H9 (cell line): ENCODE measurements around the gene P3H2. TPM values are rescaled to one million over a fixed set of nuclear protein-coding genes. Genes with fewer than 3 reads are reported as not detected.
A peak's percentile ranks its signal among the peaks of the same experiment; 100 is the strongest.

Source experiments
- DNase-seq: peaks from one replicate; pipeline ENCODE4 v3.0.0-alpha.2; 2017
- H2AFZ ChIP-seq: one replicate; pipeline ENCODE4 v1.6.1; 2013; ENCODE audit warnings: mild to moderate bottlenecking, low read length, control low read depth, moderate library complexity
- H2AK5ac ChIP-seq: 2 replicates; pipeline ENCODE4 v1.6.1; 2013; ENCODE audit warnings: low read length, control low read depth, mixed read lengths; ENCODE audit not compliant: insufficient read length
- H2BK120ac ChIP-seq: one replicate; pipeline ENCODE4 v1.6.1; 2013; ENCODE audit warnings: low read depth, mild to moderate bottlenecking, low read length, control low read depth, inconsistent platforms; ENCODE audit not compliant: poor library complexity, severe bottlenecking
- H2BK12ac ChIP-seq: 2 replicates; pipeline ENCODE4 v1.6.1; 2013; ENCODE audit warnings: low read length, control low read depth, mixed read lengths, low read depth; ENCODE audit not compliant: insufficient read length
- H2BK15ac ChIP-seq: 2 replicates; pipeline ENCODE4 v1.6.1; 2013; ENCODE audit warnings: low read depth, low read length, control low read depth
- H2BK20ac ChIP-seq: one replicate; pipeline ENCODE4 v1.6.1; 2013; ENCODE audit warnings: low read depth, mild to moderate bottlenecking, low read length, control low read depth, inconsistent platforms; ENCODE audit not compliant: poor library complexity, severe bottlenecking
- H2BK5ac ChIP-seq: 2 replicates; pipeline ENCODE4 v1.6.1; 2013; ENCODE audit warnings: low read length, control low read depth, mixed read lengths; ENCODE audit not compliant: insufficient read length
- H3K14ac ChIP-seq: 2 replicates; pipeline ENCODE4 v1.6.1; 2013; ENCODE audit warnings: low read length, control low read depth; ENCODE audit not compliant: insufficient read depth
- H3K18ac ChIP-seq: 2 replicates; pipeline ENCODE4 v1.6.1; 2013; ENCODE audit warnings: low read depth, mild to moderate bottlenecking, mixed read lengths, low read length, control low read depth; ENCODE audit not compliant: insufficient read length
- H3K23ac ChIP-seq: 2 replicates; pipeline ENCODE4 v1.6.1; 2013; ENCODE audit warnings: low read length, control low read depth, mixed read lengths, low read depth; ENCODE audit not compliant: insufficient read length
- H3K23me2 ChIP-seq: 2 replicates; pipeline ENCODE4 v1.6.1; 2013; ENCODE audit warnings: low read depth, mild to moderate bottlenecking, mixed read lengths, low read length, control low read depth; ENCODE audit not compliant: insufficient read length, poor library complexity, severe bottlenecking
- H3K27ac ChIP-seq: 2 replicates; pipeline ENCODE4 v1.5.1; 2013; ENCODE audit warnings: low read length, control low read depth, mixed read lengths, low read depth; ENCODE audit not compliant: insufficient read length
- H3K27me3 ChIP-seq: 2 replicates; pipeline ENCODE4 v1.6.1; 2013; ENCODE audit warnings: low read length, control low read depth, inconsistent platforms; ENCODE audit not compliant: insufficient read depth
- H3K4ac ChIP-seq: 2 replicates; pipeline ENCODE4 v1.6.1; 2013; ENCODE audit warnings: low read depth, mild to moderate bottlenecking, control low read depth, inconsistent platforms, low read length, moderate library complexity
- H3K4me1 ChIP-seq: 2 replicates; pipeline ENCODE4 v1.6.1; 2013; ENCODE audit warnings: low read length, control low read depth, inconsistent platforms; ENCODE audit not compliant: insufficient read depth
- H3K4me2 ChIP-seq: 2 replicates; pipeline ENCODE4 v1.6.1; 2013; ENCODE audit warnings: low read length, control low read depth, mixed read lengths; ENCODE audit not compliant: insufficient read length, insufficient read depth
- H3K56ac ChIP-seq: 2 replicates; pipeline ENCODE4 v1.6.1; 2013; ENCODE audit warnings: low read depth, mild to moderate bottlenecking, mixed read lengths, low read length, control low read depth; ENCODE audit not compliant: insufficient read length
- H3K79me1 ChIP-seq: 2 replicates; pipeline ENCODE4 v1.6.1; 2013; ENCODE audit warnings: low read depth, mild to moderate bottlenecking, moderate library complexity, low read length, control low read depth, inconsistent platforms; ENCODE audit not compliant: insufficient read depth, poor library complexity, severe bottlenecking
- H3K79me2 ChIP-seq: 2 replicates; pipeline ENCODE4 v1.6.1; 2013; ENCODE audit warnings: low read length, control low read depth, inconsistent platforms; ENCODE audit not compliant: insufficient read depth
- H3K9ac ChIP-seq: 2 replicates; pipeline ENCODE4 v1.6.1; 2013; ENCODE audit warnings: low read length, control low read depth, mixed read lengths; ENCODE audit not compliant: insufficient read length; ENCODE audit errors: extremely low read depth
- H3K9me3 ChIP-seq: one replicate; pipeline ENCODE4 v1.6.1; 2013; ENCODE audit warnings: low read depth, low read length, inconsistent platforms; ENCODE audit not compliant: control insufficient read depth
- H3T11ph ChIP-seq: one replicate; pipeline ENCODE4 v1.6.1; 2013; ENCODE audit warnings: mild to moderate bottlenecking, low read length, control low read depth, inconsistent platforms
- H4K20me1 ChIP-seq: one replicate; pipeline ENCODE4 v1.6.1; 2013; ENCODE audit not compliant: control insufficient read depth, insufficient read length, insufficient read depth
- H4K5ac ChIP-seq: 2 replicates; pipeline ENCODE4 v1.6.1; 2013; ENCODE audit warnings: low read depth, mild to moderate bottlenecking, mixed read lengths, low read length, control low read depth; ENCODE audit not compliant: insufficient read length
- H4K8ac ChIP-seq: replicated peaks from 2 replicates; pipeline ENCODE4 v1.6.1; 2013; ENCODE audit warnings: low read length, control low read depth, mixed read lengths, low read depth; ENCODE audit not compliant: insufficient read length
- H4K91ac ChIP-seq: 2 replicates; pipeline ENCODE4 v1.6.1; 2013; ENCODE audit warnings: low read depth, mild to moderate bottlenecking, moderate library complexity, mixed read lengths, low read length, control low read depth; ENCODE audit not compliant: insufficient read length
- H3K27ac Mint-ChIP-seq, 3 experiments: 2 replicates in 2 of 3; 3 replicates in 1 of 3; pipeline ENCODE4 v1.8.0; 2020 to 2021; ENCODE audit warnings: mixed read lengths in 3 of 3, mild to moderate bottlenecking in 1 of 3, moderate library complexity in 1 of 3
- H3K27me3 Mint-ChIP-seq: 2 replicates; pipeline ENCODE4 v1.8.0; 2021; ENCODE audit warnings: low read depth, mild to moderate bottlenecking, moderate library complexity, mixed read lengths
- H3K36me3 Mint-ChIP-seq, 3 experiments: 2 replicates in 2 of 3; 3 replicates in 1 of 3; pipeline ENCODE4 v1.8.0; 2020 to 2021; ENCODE audit warnings: low read depth in 3 of 3, mixed read lengths in 3 of 3; ENCODE audit not compliant: insufficient read depth in 1 of 3
- H3K4me1 Mint-ChIP-seq, 2 experiments: 2 replicates each; pipeline ENCODE4 v1.8.0; 2020; ENCODE audit warnings: mixed read lengths in 2 of 2
- H3K4me3 Mint-ChIP-seq, 2 experiments: 2 replicates in 1 of 2; 3 replicates in 1 of 2; pipeline ENCODE4 v1.8.0; 2020 to 2021; ENCODE audit warnings: mild to moderate bottlenecking in 2 of 2, mixed read lengths in 2 of 2, moderate library complexity in 1 of 2
- H3K9me3 Mint-ChIP-seq, 2 experiments: 2 replicates in 1 of 2; 3 replicates in 1 of 2; pipeline ENCODE4 v1.8.0; 2020; ENCODE audit warnings: mild to moderate bottlenecking in 2 of 2, mixed read lengths in 2 of 2, moderate library complexity in 1 of 2
- CTCF ChIP-seq: fragments of 200-600 bp; sonication (generic); conservative IDR thresholded peaks from 3 replicates; pipeline ENCODE4 v1.8.0; 2021; ENCODE audit warnings: antibody characterized with exemption, mild to moderate bottlenecking
- WGBS: extraction: QIAGEN DNeasy Blood & Tissue Kit; methylation state at CpG from one replicate; pipeline ENCODE4 v1.1.7; 2013; ENCODE audit warnings: missing lambda C conversion rate, low lambda C conversion rate, mixed read lengths; ENCODE audit not compliant: insufficient read length; ENCODE audit errors: extremely low coverage; 5-methylcytosine and 5-hydroxymethylcytosine counted together
- total RNA-seq: library from RNA; stranded (reverse); gene quantifications from 2 replicates; pipeline ENCODE4 v1.2.1, GENCODE V29; 2021

P3H2 gene
- total RNA-seq, 1 experiment from 2014 or later, result 41.5 TPM

- WGBS, result no CpG with 5 or more reads among the region's 3 CpGs
- peak overlapping the region; percentile 53 to 75; a peak in 4 of 5 replicates for H3K4me3 Mint-ChIP-seq
- no peak overlapping the region for H3K9ac ChIP-seq
Observed at GRCh38 chr3:190118438-190118837, 2.3 kb downstream of the P3H2 start.

More at GRCh38 chr3:190118438-190118837, 2.3 kb downstream of the P3H2 start:
- Mint-ChIP-seq H3K9me3 (0 out of 5 replicates have a peak, but pooled peaks cover 0 to 3% of the 10 kb centered on the region in 2 experiments), H3K27me3 (peaks cover 28% of the 10 kb centered on the region), H3K27ac (no peak overlapping the region), H3K4me1 (peaks cover 51 to 52% of the 10 kb centered on the region in 2 experiments), H3K36me3 (peaks cover 0 to 13% (median 5%) of the 10 kb centered on the region in 3 experiments; a peak in 4 of 7 replicates)
- TF ChIP-seq CTCF, result no peak
- Histone ChIP-seq H3K79me2 (no peaks in the 10 kb centered on the region), H2BK5ac (no peak overlapping the region), H3K79me1 (no peaks in the 10 kb centered on the region), H3K14ac (no peak overlapping the region), H3K27me3 (no peaks in the 10 kb centered on the region; the same call in 1 of the 2 replicates), H3K4ac (no peak overlapping the region), H2BK12ac (no peak overlapping the region), H3K56ac (no peak overlapping the region), H3K23me2 (peaks cover 5% of the 10 kb centered on the region), H4K91ac (no peak overlapping the region), H2AFZ (no peak overlapping the region), H4K20me1 (no peaks in the 10 kb centered on the region), H4K8ac (no peak overlapping the region), H2BK15ac (no peak overlapping the region), H2BK20ac (no peak overlapping the region), H3T11ph (no peak overlapping the region), H3K4me1 (peaks cover 5% of the 10 kb centered on the region), H3K27ac (no peak overlapping the region), H3K23ac (no peak overlapping the region), H3K4me2 (peak overlapping the region; percentile 8), H2AK5ac (no peak overlapping the region), H3K18ac (no peak overlapping the region), H3K9me3 (no peaks in the 10 kb centered on the region), H4K5ac (no peak overlapping the region), H2BK120ac (no peak overlapping the region)
- DNase-seq, result no peak
